ENCODE data around the gene GRIN3A. TPM values are rescaled to one million over a fixed set of nuclear protein-coding genes. Genes with fewer than 3 reads are reported as not detected.

The GRIN3A gene
- total RNA-seq, 3 donors from 2014 or later, result 0.98 to 1.2 (median 1.0) TPM

GRCh38 chr9:101620452-101620851 lies 118.0 kb downstream of the GRIN3A start:
- H3K9me3 ChIP-seq, result no peaks in the 10 kb centered on the region

DNA sequence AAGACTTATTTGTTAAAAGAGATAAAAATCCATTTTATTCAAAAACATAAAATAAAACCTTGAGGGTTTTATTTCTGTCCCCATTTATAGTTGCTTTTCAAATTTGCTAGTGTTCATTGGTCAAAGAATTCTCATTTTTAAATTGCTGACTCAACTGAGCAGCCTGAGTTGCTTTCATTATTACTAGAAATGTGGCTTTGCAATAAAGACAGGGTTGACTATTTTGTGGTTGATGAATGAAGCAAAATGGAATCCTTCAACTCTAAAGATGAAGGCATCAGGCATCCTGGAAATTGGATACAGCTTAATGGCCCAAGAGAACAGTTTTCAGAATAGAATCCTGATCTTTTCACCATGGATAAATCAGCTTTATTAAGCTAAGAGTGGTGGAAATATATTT lies 119.7 kb downstream of the GRIN3A start:
- no peaks in the 10 kb centered on the region for H3K36me3 ChIP-seq (ENCODE audit: low read depth)
- no peak for ATAC-seq

More at GRCh38 chr9:101620452-101620851, 118.0 kb downstream of the GRIN3A start:
- intact Hi-C loops (cut with DNase I, micrococcal nuclease), result no loop called here
- ATAC-seq, result no peak
- no peak overlapping the region for H3K4me3 ChIP-seq
- no peak for DNase-seq
- H3K36me3 ChIP-seq (ENCODE audit: low read depth), result no peaks in the 10 kb centered on the region
- TF ChIP-seq CTCF (IDR thresholded peaks at IDR 0.05), result no peak
- no peaks in the 10 kb centered on the region for H3K4me1 ChIP-seq (ENCODE audit: low read depth)

GRCh38 chr9:101605547-101605946 lies 132.9 kb downstream of the GRIN3A start:
- no peak for TF ChIP-seq CTCF (IDR thresholded peaks at IDR 0.05)
- no peaks in the 10 kb centered on the region for H3K36me3 ChIP-seq (ENCODE audit: low read depth)
- DNase-seq, result no peak
- no peaks in the 10 kb centered on the region for H3K9me3 ChIP-seq
- no peak overlapping the region for H3K4me3 ChIP-seq
- no peaks in the 10 kb centered on the region for H3K4me1 ChIP-seq (ENCODE audit: low read depth)
- intact Hi-C loops (cut with DNase I, micrococcal nuclease), result no loop called here
- peak; percentile 77 for ATAC-seq

More for the DNA sequence above, 119.7 kb downstream of the GRIN3A start:
- TF ChIP-seq CTCF (IDR thresholded peaks at IDR 0.05), result no peak
- intact Hi-C loops (cut with DNase I, micrococcal nuclease), result no loop called here
- Histone ChIP-seq H3K4me3 (no peak overlapping the region), H3K4me1 (ENCODE audit: low read depth) (no peaks in the 10 kb centered on the region), H3K9me3 (no peaks in the 10 kb centered on the region)
- DNase-seq, result no peak

DNA sequence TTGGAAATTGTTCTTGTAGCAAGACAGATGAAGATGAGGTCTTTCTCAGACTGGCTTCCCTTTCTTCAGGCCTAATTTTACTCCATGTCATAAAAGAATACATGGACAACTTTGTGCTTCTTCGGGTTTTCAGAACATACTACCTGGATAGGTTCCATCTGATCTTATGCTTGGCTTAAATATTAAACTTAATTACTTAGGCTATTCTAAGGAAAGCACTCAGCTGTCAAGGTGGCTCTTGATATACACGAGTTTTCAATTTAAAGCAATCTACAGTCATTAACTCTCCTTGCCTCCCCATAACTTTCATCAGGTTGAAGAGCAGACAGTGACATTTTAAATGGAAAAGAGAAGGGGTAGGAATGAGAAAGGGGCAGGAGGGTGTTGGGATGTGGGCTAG lies 134.2 kb downstream of the GRIN3A start:
- no peak for TF ChIP-seq CTCF (IDR thresholded peaks at IDR 0.05)
- no peak overlapping the region for H3K4me3 ChIP-seq
- no peaks in the 10 kb centered on the region for H3K9me3 ChIP-seq
- intact Hi-C loops (cut with DNase I, micrococcal nuclease), result loop anchor here in 1 of 2 donors (5.0 kb wide), 1 partner anchor 123 kb away; no protein-coding TSS in a partner anchor
- no peak for DNase-seq
- ATAC-seq, result peak; percentile 72
- no peaks in the 10 kb centered on the region for H3K36me3 ChIP-seq (ENCODE audit: low read depth)
- no peaks in the 10 kb centered on the region for H3K4me1 ChIP-seq (ENCODE audit: low read depth)

GRCh38 chr9:101601904-101602765 lies 136.3 kb downstream of the GRIN3A start:
- Histone ChIP-seq H3K36me3 (ENCODE audit: low read depth) (no peaks in the 10 kb centered on the region), H3K4me3 (no peak overlapping the region), H3K4me1 (ENCODE audit: low read depth) (no peaks in the 10 kb centered on the region), H3K9me3 (no peaks in the 10 kb centered on the region)
- intact Hi-C loops (cut with DNase I, micrococcal nuclease), result loop anchor here in 1 of 2 donors (5.0 kb wide), 1 partner anchor 125 kb away; no protein-coding TSS in a partner anchor
- peak in 1 of 3 donors; percentile 45 for DNase-seq
- peak; percentile 70 for ATAC-seq
- TF ChIP-seq CTCF (IDR thresholded peaks at IDR 0.05), result peak; percentile 37
